Jurkat, Clone E6-1 (cell line): ENCODE data around the gene CDC34.
A peak's percentile ranks its signal among the peaks of the same experiment; 100 is the strongest.

Source experiments
- DNase-seq: peaks from one replicate; pipeline ENCODE4 v3.0.0-alpha.2; 2011; ENCODE audit warnings: low read depth, low spot score
- H3K4me3 ChIP-seq: 2 replicates; pipeline ENCODE4 v1.5.1; 2011; ENCODE audit warnings: mild to moderate bottlenecking, low read length, control low read depth, moderate library complexity

Gene CDC34

DNA sequence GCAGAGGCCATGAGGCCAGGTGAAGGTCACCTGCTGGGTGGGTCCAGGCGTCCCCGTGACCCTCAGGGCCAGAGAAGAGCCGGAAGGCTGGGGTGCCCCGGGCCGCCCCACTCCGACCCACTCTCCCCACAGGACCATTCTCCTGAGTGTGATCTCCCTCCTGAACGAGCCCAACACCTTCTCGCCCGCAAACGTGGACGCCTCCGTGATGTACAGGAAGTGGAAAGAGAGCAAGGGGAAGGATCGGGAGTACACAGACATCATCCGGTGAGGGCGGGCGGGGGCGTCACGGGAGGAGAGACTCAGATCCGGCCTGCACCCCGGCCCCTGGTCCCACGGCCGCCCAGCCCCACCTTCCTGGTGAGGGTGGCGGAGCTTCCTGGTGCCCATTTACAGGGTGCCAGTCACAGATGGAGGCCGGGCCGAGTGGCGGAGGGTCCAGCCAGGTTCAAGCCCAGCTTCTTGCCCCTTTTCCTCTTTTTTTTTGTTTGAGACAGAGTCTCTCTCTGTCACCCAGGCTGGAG is 5.4 kb downstream of the CDC34 start:
- no peak overlapping the region for H3K4me3 ChIP-seq

GRCh38 chr19:538641-539428 is 7.3 kb downstream of the CDC34 start:
- H3K4me3 ChIP-seq, result no peak overlapping the region
- no peak for DNase-seq

More for the DNA sequence above, 5.4 kb downstream of the CDC34 start:
- no peak for DNase-seq

DNA sequence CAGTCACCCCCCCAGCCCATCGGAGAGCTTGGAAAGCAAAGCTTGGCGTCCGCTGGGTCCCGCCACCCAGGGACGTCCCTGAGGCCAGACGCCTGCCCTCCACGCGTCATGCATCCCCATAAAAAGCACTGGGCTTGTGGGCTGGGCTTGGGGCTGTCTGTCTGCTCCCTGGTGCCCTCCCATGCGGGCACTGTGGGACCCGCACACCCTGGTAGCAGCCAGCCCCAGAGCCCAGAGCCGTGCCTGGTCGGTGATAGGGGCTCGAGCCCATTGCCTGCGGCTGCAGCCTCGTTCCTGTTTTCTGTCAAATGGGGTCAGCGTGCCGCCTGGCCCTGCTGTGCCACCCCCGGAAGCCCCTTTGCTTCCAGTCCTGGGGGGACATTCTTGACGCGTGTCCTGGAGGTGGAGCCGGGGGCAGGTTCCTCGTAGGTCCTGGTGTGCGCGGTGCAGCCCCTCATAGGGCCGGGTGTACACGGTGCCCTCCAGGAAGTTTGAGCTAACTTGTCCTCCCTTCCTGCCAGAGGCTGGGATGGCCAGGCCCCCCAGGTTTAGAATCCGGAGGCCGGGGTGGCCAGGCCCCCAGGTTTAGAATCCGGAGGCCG is 8.0 kb downstream of the CDC34 start:
- no peak for DNase-seq
- H3K4me3 ChIP-seq, result no peak overlapping the region

- no peak for DNase-seq
- H3K4me3 ChIP-seq, result no peak overlapping the region
These were observed 9.5 kb downstream of the CDC34 start for GRCh38 chr19:540867-541637.

- DNase-seq, result no peak
- H3K4me3 ChIP-seq, result no peak overlapping the region
These were observed 10.1 kb downstream of the CDC34 start for GRCh38 chr19:541699-542098.

DNA sequence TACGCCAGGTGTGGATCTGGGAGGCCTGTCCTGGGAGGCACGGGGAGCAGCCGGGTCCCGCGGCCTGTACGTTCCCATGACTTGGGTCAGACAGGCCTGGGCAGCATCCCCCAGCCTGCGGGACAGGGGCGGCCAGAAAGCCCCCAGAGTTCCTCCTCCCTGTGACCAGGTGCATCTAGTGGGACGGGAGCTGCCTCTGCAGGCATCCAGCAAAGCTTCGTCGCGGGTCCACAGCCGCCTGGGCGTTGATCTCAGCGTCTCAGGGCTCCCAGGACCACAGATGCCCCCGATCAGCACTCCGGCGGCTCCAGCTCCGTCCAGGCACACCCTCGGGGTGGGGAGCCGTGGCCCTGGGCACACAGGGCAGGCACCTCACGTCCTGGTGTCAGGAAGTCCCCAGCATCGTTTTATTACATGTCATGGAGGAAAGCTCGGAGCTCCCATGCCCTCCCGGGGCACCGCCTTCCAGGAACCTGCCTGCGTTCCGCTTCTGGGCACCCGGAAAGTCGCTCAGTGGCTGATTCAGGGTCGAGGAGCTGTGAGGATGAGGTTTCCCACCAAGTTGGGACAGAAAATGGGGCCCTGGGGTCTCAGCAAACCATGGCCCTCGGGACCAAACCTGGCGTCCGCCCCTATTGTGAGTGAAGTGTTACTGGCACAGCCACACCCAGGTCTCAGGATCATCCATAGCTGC is 10.8 kb downstream of the CDC34 start:
- DNase-seq, result no peak
- no peak overlapping the region for H3K4me3 ChIP-seq

DNA sequence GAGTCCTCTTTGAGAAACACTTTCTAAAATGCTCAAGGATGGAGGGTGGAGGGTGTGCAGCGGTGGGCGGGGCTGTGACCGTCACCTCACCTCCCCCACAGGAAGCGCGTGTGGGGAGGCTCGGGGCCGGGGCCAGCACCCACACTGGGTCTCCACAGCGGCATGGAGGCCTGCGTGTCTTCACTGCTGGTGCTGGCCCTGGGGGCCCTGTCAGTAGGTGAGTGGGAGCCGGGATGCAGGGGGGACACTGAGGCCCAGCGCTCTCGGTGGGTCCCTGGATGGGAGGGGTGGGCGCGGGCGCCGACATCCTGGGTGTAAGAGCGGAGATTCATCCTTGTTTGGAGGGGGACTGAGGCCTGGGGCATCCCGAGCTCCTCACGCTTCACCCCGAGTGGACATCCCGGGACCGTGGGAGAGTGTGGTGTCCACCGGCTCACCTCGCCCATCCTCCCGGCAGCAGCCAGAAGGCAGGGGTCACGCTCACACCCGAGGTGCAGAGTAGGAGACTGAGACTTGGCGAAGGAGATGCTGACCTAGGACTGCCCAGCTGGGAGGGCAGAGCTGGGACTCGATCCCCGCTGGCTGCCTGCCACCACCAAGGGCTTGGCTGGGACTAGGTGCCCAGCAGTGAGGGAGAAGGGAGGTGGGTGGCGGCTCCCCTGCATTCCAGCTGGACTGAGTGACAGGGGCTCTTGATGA is 12.5 kb downstream of the CDC34 start, which contains the start of gene GZMM:
Gene GZMM, plus strand, starts transcription at position 144 of the 699 bp plus-strand sequence. Its CDS starts 19 bp downstream, at position 163.
- H3K4me3 ChIP-seq, result no peak within 1 kb of the TSS
- DNase-seq, result peak; percentile 24

GRCh38 chr19:547117-547516 is 15.6 kb downstream of the CDC34 start:
- no peak overlapping the region for H3K4me3 ChIP-seq
- no peak for DNase-seq

- H3K4me3 ChIP-seq, result no peak overlapping the region
- no peak for DNase-seq
These were observed 16.5 kb downstream of the CDC34 start for GRCh38 chr19:547836-548720.

DNA sequence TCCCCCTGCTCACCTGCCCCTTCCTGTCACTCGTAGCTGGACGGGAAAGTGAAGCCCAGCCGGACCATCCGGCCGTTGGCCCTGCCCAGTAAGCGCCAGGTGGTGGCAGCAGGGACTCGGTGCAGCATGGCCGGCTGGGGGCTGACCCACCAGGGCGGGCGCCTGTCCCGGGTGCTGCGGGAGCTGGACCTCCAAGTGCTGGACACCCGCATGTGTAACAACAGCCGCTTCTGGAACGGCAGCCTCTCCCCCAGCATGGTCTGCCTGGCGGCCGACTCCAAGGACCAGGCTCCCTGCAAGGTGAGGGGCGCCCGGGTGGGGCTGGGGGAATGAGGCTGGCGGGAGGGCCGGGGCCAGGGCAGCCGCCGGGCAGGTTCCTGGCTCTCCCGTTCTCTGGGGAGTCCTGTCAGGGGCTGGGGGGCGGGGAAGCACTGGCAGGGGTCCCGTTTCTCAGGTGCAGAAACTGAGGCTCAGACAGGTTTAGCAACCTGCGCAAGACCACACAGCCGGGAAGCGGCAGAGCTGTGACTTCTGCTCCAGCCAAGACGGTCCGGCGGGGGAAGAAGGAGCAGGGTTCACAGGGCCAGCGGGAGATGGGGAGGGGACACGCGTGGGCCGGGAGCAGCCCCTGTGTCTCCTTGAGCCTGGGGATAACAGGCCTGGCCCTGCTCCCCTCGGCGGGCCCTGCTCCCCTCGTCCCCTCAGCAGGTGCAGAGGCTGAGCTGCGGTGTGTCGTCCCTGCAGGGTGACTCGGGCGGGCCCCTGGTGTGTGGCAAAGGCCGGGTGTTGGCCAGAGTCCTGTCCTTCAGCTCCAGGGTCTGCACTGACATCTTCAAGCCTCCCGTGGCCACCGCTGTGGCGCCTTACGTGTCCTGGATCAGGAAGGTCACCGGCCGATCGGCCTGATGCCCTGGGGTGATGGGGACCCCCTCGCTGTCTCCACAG is 17.6 kb downstream of the CDC34 start:
- H3K4me3 ChIP-seq, result no peak overlapping the region
- no peak for DNase-seq

DNA sequence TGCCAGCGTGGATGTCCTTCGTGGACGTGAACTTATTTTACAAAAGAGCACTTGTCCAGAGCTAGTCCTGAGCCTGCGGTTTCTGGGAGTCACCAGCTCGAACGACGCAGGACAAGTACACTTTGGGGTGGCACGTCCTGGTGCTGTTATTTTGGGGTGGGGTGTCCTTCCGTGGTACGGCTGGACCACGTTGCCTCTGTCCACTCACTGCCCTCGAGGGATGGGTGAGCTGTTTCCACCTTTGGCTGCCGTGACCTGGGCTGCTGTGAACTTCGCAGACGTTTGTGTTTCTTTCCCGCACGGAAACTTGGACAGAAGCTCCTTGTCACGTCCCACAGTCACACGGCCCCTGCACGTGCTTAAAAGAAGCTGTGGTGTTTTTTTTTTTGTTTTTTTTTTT is 23.3 kb downstream of the CDC34 start:
- no peak overlapping the region for H3K4me3 ChIP-seq
- no peak for DNase-seq

DNA sequence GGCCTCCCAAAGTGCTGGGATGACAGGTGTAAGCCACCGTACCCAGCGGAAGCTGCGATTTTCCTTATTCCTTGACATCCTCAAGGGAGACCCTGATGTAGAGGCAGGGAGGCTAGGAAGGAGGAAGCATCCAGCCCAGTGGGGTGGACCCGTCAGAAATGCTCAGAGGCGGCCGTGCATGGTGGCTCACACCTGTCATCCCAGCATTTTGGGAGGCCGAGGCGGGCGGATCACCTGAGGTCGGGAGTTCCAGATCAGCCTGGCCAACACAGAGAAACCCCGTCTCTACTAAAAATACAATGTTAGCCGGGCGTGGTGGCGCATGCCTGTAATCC is 23.9 kb downstream of the CDC34 start:
- no peak overlapping the region for H3K4me3 ChIP-seq

GRCh38 chr19:556611-557382 is 25.2 kb downstream of the CDC34 start:
- DNase-seq, result no peak
- H3K4me3 ChIP-seq, result no peak overlapping the region

More for the DNA sequence above, 23.9 kb downstream of the CDC34 start:
- no peak for DNase-seq

DNA sequence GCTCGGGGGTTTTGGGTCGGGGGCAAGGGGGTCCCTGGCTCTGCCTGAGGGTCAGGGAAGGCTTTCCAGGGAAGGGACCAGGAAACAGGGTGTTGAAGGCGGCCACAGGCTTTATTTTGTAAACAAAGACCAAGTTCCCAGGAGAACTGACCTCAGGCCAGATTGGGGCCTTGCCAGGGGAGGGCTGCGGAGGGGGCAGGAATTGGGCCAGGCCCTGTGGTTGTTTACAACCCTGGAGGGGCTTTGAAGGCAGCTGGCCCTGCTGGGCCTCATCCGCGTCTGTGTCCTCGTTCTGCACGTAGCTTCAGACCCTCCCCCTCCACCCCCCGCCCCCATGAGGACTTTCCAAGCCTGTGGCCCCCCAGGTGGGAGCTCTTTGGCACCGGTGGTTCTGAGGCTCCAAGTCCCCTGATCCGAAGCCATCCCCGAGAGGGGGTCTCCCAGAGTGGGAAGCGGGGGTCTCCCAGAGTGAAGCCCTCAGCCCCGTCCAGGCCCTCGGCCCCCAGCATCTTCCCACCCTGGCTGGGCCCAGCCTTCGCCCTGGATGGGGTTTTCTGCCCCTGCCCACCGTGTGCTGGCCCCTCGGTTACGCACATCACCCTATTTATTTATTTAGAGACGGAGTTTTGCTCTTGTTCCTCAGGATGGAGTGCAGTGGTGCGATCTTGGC is 27.3 kb downstream of the CDC34 start:
- DNase-seq, result no peak
- no peak overlapping the region for H3K4me3 ChIP-seq

- DNase-seq, result no peak
- H3K4me3 ChIP-seq, result no peak overlapping the region
These were observed 28.6 kb downstream of the CDC34 start for GRCh38 chr19:560121-560520.

DNA sequence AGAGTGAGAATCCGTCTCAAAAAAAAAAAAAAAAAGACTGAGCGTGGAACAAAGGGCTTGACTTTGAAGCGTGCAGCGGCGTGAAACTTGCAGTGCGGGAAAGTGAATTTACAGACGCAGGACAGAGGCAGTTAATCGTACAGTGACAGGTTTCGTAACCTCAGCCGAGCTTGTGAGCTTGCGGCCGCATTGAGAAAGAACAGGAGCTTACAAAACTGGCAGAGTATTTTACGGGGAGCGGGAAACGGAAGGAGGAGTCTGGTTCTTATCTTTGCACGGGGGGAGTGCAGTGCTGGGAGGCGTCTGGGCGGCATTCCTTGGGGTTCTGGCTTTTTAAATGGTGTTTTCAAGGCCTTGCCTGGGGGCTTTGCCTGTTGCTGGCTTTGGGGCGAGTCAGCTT is 34.8 kb downstream of the CDC34 start:
- H3K4me3 ChIP-seq, result no peak overlapping the region
- DNase-seq, result no peak
